Stomach (tissue), 9 donors: ENCODE data around the gene PHF2. TPM values are rescaled to one million over a fixed set of nuclear protein-coding genes. Genes with fewer than 3 reads are reported as not detected.

Experiments
- DNase-seq, 2 donors: peaks; one replicate each; pipeline versions ENCODE4 v3.0.0 to v3.0.0-alpha.2; 2013 to 2019
- H3K27ac ChIP-seq, 5 donors: fragments of 200-600 bp in 4 of 5; sonication (generic) in 4 of 5; one replicate each; pipeline ENCODE4 v1.5.1; 2013 to 2019; ENCODE audit warnings: mild to moderate bottlenecking in 1 of 5, moderate library complexity in 1 of 5
- H3K27me3 ChIP-seq, 3 donors: fragments of 200-600 bp; sonication (generic); one replicate each; pipeline ENCODE4 v1.5.1; 2017 to 2019; ENCODE audit warnings: mixed run types in 1 of 3
- H3K36me3 ChIP-seq, 4 donors: fragments of 200-600 bp; sonication (generic); 1 replicate in 3 of 4; 2 replicates in 1 of 4; pipeline ENCODE4 v1.5.1; 2016 to 2019
- H3K4me1 ChIP-seq, 4 donors: fragments of 200-600 bp; sonication (generic); one replicate each; pipeline ENCODE4 v1.5.1; 2016 to 2019
- H3K4me3 ChIP-seq, 4 donors: fragments of 200-600 bp; sonication (generic) in 3 of 4; one replicate each; pipeline ENCODE4 v1.5.1; 2016 to 2019; ENCODE audit warnings: mild to moderate bottlenecking in 1 of 4
- H3K9me3 ChIP-seq, 4 donors: fragments of 200-600 bp; sonication (generic); one replicate each; pipeline ENCODE4 v1.5.1; 2016 to 2019
- CTCF ChIP-seq, 7 experiments: fragments of 450-650 bp in 4 of 7; fragments of 200-600 bp in 3 of 7; sonication (generic) in 3 of 7; IDR thresholded peaks; one replicate each; pipeline ENCODE4 v1.5.1; 2016 to 2019; ENCODE audit warnings: antibody characterized with exemption in 7 of 7, control low read depth in 2 of 7, mild to moderate bottlenecking in 1 of 7
- EP300 ChIP-seq: sonication (generic); formaldehyde crosslinking; IDR thresholded peaks from one replicate; pipeline ENCODE4 v1.6.1; 2017; ENCODE audit warnings: antibody characterized with exemption
- POLR2A ChIP-seq, 4 donors: fragments of 450-650 bp; IDR thresholded peaks; one replicate each; pipeline ENCODE4 v1.6.1; 2016; ENCODE audit warnings: antibody characterized with exemption in 4 of 4, control low read depth in 2 of 4, mild to moderate bottlenecking in 1 of 4, moderate library complexity in 1 of 4
- POLR2AphosphoS5 ChIP-seq, 3 donors: sonication (generic); formaldehyde crosslinking; IDR thresholded peaks; one replicate each; pipeline ENCODE4 v1.6.1; 2016; ENCODE audit warnings: antibody characterized with exemption in 3 of 3
- WGBS, 5 donors: extraction: QIAGEN DNeasy Blood & Tissue Kit in 3 of 5; methylation state at CpG; one replicate each; pipeline versions ENCODE4 v1.1.5 to v1.1.7; 2013 to 2018; 5-methylcytosine and 5-hydroxymethylcytosine counted together
- intact Hi-C: fragments of 100-400 bp; cut with DNase I; formaldehyde crosslinking; loops from one replicate; pipeline ENCODE4 v1.15.1; 2023; ENCODE audit warnings: low total_unique reads
- polyA plus RNA-seq, 3 donors: library from polyadenylated mRNA; stranded (reverse); fragments of 200-250 nt; gene quantifications; one replicate each; pipeline ENCODE4 v1.2.3, GENCODE V29; 2013
- total RNA-seq, 5 donors: library from RNA; depleted of rRNA; stranded (reverse); fragments of >200 nt; gene quantifications; one replicate each; pipeline versions ENCODE4 v1.1.0 to v1.2.3, GENCODE V29; 2014 to 2016
- donor health status: healthy with polysubstance abuse.
- donor health status: Bipolar disorder and iron deficiency.
- donor health status: healthy.

The PHF2 gene
- total and polyA plus RNA-seq, 8 donors, result 14.2 to 58.0 (median 19.5) TPM

GRCh38 chr9:93708289-93708986, 132.1 kb downstream of the PHF2 start:
- no peak for DNase-seq
- Histone ChIP-seq H3K4me3 (no peak overlapping the region), H3K4me1 (no peaks in the 10 kb centered on the region), H3K27me3 (no peaks in the 10 kb centered on the region), H3K9me3 (peaks cover 0 to 10% (median 3%) of the 10 kb centered on the region in 4 donors), H3K27ac (no peak overlapping the region), H3K36me3 (no peaks in the 10 kb centered on the region)
- WGBS, 5 donors, result 80 to 85% (median 82%) methylated on average over 8 of the region's 8 CpGs; no CpG with 5 or more reads in 1 of the 5 donors
- intact Hi-C loops, result no loop called here
- no peak for TF ChIP-seq EP300
- TF ChIP-seq POLR2A (IDR thresholded peaks at IDR 0.05), result no peak
- TF ChIP-seq CTCF (IDR thresholded peaks at IDR 0.05), result no peak
- no peak for TF ChIP-seq POLR2AphosphoS5 (IDR thresholded peaks at IDR 0.05)

GRCh38 chr9:93708987-93709302, 132.6 kb downstream of the PHF2 start:
- H3K36me3 ChIP-seq, result no peaks in the 10 kb centered on the region
- no peaks in the 10 kb centered on the region for H3K4me1 ChIP-seq
- H3K27ac ChIP-seq, result no peak overlapping the region
- peaks cover 0 to 10% (median 3%) of the 10 kb centered on the region in 4 donors for H3K9me3 ChIP-seq
- DNase-seq, result no peak
- WGBS, 5 donors, result 71 to 100% (median 90%) methylated on average over 1 to 2 of the region's 2 CpGs
- intact Hi-C loops, result no loop called here
- H3K4me3 ChIP-seq, result no peak overlapping the region
- no peaks in the 10 kb centered on the region for H3K27me3 ChIP-seq
- no peak for TF ChIP-seq CTCF (IDR thresholded peaks at IDR 0.05)
- TF ChIP-seq POLR2A (IDR thresholded peaks at IDR 0.05), result no peak
- no peak for TF ChIP-seq EP300
- TF ChIP-seq POLR2AphosphoS5 (IDR thresholded peaks at IDR 0.05), result no peak

- TF ChIP-seq EP300, result no peak
- TF ChIP-seq POLR2AphosphoS5 (IDR thresholded peaks at IDR 0.05), result no peak
- no peak for TF ChIP-seq POLR2A (IDR thresholded peaks at IDR 0.05)
- TF ChIP-seq CTCF (IDR thresholded peaks at IDR 0.05), result no peak
- no peak for DNase-seq
- 43 to 71% (median 67%) methylated on average over 1 to 2 of the region's 2 CpGs for WGBS, 5 donors
- no peak overlapping the region for H3K27ac ChIP-seq
- H3K27me3 ChIP-seq, result no peaks in the 10 kb centered on the region
- intact Hi-C loops, result no loop called here
- H3K4me3 ChIP-seq, result no peak overlapping the region
- H3K9me3 ChIP-seq, result peaks cover 0 to 6% (median 3%) of the 10 kb centered on the region in 4 donors
- H3K4me1 ChIP-seq, result no peaks in the 10 kb centered on the region
- no peaks in the 10 kb centered on the region for H3K36me3 ChIP-seq
Observed at GRCh38 chr9:93709600-93710369, 133.4 kb downstream of the PHF2 start.

- no peak for TF ChIP-seq EP300
- no peak for TF ChIP-seq CTCF (IDR thresholded peaks at IDR 0.05)
- TF ChIP-seq POLR2AphosphoS5 (IDR thresholded peaks at IDR 0.05), result no peak
- no peak for TF ChIP-seq POLR2A (IDR thresholded peaks at IDR 0.05)
- no peak for DNase-seq
- peaks cover 0 to 6% (median 3%) of the 10 kb centered on the region in 4 donors for H3K9me3 ChIP-seq
- no peaks in the 10 kb centered on the region for H3K36me3 ChIP-seq
- no peaks in the 10 kb centered on the region for H3K4me1 ChIP-seq
- 85 to 92% (median 89%) methylated on average over 6 of the region's 6 CpGs for WGBS, 5 donors
- H3K27ac ChIP-seq, result no peak overlapping the region
- intact Hi-C loops, result no loop called here
- H3K4me3 ChIP-seq, result no peak overlapping the region
- no peaks in the 10 kb centered on the region for H3K27me3 ChIP-seq
Observed at GRCh38 chr9:93710370-93710723, 134.0 kb downstream of the PHF2 start.
